HG02852 (cell line): ENCODE measurements around the gene RBFOX2.
"Not testable (repeated sequence)": the region's sequence is repeated elsewhere in the genome, so short reads cannot be mapped to it uniquely, and the experiment has no call there.

Experiments
- ATAC-seq: cut with Tn5 transposase; IDR thresholded peaks from one replicate; pipeline ENCODE4 v1.9.1; 2021; ENCODE audit warnings: mild to moderate bottlenecking, moderate library complexity; ENCODE audit not compliant: unreplicated experiment

Gene RBFOX2

GRCh38 chr22:35837101-35837727 lies 191.4 kb downstream of the RBFOX2 start:
- ATAC-seq: no peak

DNA sequence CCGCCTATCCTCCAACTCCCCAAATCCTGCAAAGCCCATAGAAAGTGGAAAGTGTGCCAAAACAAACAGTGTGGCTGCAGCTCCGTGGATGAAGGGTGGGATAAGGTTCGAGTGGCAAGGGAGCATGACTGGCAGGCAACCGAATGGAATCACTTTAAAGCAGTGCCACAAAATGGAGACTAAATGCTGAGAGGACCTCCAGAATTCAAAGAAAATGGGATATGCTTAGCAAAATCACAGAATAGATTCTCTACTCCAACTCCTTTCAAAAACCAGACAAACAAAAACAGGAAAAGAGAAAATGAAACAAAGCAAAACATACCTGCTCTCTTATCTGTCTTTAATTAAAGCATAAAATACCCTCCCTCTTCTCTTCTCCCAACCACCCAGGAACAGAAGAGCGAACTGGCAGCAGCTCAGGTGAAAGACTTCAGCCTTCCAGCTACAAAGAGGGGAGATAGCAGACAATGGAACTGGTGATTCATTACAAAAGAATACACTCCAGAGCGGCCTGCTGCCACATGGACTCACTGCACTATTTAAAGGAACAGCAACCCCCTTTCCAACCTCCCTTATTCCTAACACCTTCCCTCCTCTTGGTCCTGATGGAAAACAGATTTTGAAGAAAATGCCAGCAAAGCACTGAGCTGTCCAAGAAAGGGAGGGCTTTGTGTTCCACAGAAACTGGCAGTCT lies 192.5 kb downstream of the RBFOX2 start:
- ATAC-seq: no peak

DNA sequence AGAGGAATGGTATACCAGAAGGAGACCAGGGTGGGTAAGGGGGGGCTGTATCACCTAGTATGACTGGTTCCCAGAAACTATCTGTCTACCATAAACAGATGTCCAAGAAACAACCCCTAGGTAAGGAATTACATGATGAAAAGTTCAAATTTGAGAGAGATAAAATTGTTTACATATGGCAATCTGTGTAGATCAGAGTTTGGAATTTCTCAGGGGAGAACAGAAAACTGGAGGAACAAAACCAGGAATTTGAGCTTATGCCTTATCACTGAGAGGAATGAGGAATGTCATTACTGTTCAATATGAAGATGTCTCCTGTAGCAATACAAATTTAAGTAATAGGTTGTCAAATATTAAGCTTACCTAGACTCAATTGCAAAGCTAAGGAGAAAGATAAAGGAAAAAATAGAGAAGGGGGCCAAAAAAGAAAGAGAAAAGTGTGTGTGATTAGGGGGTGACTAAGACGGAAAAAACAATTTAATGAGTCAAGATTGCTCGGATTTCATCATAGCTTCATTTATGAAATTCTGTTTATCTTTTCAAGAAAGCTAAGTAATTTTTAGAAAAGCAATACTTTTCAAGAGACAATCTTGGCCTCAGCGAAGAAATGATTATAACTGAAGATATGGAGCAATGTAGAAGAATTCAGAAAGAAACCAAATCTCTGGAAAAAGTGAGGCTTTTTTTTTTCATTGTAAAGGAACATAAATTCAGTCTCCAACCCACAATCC lies 193.2 kb downstream of the RBFOX2 start:
- no peak for ATAC-seq

- no peak for ATAC-seq
Observed at GRCh38 chr22:35834061-35834460, 194.6 kb downstream of the RBFOX2 start.

DNA sequence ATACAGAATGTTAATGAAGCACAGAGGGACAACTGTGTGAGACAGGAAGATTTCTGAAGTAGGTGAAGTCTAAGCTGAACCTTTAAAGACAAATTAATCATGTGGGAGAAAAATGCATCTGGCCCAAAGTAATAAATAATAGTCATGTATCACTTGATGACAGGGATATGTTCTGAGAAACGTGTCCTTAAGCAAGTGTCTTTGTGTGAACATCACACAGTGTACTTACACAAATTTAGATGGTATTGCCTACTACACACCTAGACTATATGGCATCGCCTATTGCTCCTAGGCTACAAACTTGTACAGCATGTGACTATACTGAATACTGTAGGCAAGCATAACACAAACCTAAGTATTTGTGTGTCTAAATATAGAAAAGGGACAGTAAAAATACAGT lies 198.3 kb downstream of the RBFOX2 start:
- no peak for ATAC-seq

- ATAC-seq: no peak
Observed at GRCh38 chr22:35824256-35824655, 204.4 kb downstream of the RBFOX2 start.

DNA sequence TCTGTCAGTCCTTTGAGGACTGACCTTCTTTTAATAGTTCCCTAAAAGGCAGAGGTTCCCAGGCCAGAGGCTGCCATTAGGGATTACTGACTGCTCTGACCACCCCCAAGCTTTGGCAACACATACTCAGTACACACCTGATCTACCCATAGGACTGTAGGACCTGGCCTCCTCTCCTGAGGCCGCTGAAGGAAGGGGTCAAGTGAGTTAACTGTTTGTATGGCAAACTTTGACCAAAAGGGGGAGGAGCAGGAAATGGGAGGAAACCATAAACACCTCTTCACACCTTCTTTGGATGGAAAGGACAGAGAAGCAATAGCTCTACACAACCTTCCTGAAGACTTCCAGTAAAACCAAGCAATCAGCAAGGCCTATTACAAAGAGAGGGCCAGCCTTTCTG lies 207.0 kb downstream of the RBFOX2 start:
- no peak for ATAC-seq

DNA sequence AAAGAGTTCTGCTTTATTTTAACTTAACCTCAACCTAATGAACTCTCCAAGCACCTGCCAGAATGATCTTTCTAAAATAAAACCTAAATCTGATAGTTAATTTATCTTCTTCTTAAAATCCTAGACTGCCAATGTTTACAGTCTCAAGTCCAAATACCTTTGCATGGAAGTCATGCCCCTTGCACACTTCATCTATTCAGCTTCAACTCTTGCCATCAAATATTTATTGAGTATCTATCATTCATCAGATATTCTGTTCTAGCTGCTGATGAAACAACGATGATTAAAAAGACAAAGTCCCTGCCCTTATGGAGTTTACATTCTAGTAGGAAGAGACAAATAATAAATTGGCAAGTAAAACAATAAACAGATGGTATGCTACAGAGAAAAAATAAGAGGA lies 209.2 kb downstream of the RBFOX2 start:
- no peak for ATAC-seq

- no peak for ATAC-seq
Observed at GRCh38 chr22:35818897-35819296, 209.7 kb downstream of the RBFOX2 start.

GRCh38 chr22:35812600-35812999 lies 216.0 kb downstream of the RBFOX2 start:
- ATAC-seq: no peak

- ATAC-seq: no peak
Observed at GRCh38 chr22:35811670-35812069, 217.0 kb downstream of the RBFOX2 start.

GRCh38 chr22:35809816-35810215 lies 218.8 kb downstream of the RBFOX2 start:
- no peak for ATAC-seq

GRCh38 chr22:35808377-35808776 lies 220.2 kb downstream of the RBFOX2 start:
- ATAC-seq: no peak

- not testable (repeated sequence) for ATAC-seq
Observed at GRCh38 chr22:35806668-35807067, 222.0 kb downstream of the RBFOX2 start.

- ATAC-seq: no peak
Observed at GRCh38 chr22:35805466-35805865, 223.2 kb downstream of the RBFOX2 start.

DNA sequence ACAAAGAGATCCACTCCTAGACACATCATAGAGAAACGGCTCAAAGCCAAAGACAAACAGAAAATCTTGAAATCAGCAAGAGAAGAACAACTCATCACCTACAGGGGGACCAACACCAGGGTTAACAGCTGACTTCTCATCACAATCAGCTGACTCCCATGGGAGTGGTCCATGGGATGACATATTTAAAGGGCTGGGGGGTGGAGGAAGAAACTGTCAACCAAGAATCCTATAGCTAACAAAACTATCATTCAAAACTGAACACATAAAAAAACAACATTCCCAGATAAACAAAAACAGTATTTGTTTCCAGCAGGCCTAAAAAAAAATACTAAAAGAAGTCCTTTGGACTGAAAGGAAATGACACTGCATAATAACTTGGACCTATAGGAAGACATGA lies 224.2 kb downstream of the RBFOX2 start:
- ATAC-seq: no peak

GRCh38 chr22:35802885-35803284 lies 225.7 kb downstream of the RBFOX2 start:
- ATAC-seq: no peak

DNA sequence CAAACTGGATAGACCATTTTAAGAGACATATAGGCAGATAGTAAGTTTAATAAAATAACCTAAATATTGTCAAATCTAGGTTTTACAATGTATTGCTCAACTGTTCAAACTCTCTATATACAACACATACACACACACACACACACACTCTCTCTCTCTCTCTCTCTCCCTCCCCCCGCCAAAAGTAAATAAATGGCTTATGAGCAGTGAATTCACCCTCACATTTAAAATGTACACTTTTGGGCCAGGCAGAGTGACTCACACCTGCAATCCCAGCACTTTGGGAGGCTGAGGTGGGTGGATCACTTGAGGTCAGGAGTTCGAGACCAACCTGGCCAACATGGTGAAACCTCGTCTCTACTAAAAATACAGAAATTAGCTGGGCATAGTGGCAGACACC lies 227.3 kb downstream of the RBFOX2 start:
- not testable (repeated sequence) for ATAC-seq

DNA sequence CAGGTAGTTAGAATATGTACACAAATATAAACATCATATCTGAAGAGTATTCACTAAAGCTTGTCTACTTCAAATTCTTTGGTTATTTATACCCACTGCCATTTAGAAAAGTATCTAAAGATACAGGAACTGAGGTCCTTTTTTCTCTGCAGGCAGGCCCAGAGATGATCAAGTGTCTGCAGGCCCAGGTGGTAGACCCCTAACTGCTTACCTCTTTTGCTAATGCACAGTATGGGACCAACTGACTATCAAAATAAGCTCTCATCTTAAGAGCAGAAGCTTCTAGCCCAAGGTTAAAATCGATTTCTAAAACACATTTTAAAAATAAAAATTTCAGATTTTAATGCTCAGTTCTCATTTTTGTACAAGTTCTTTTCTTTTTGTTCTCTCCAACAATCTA lies 229.5 kb downstream of the RBFOX2 start:
- no peak for ATAC-seq

DNA sequence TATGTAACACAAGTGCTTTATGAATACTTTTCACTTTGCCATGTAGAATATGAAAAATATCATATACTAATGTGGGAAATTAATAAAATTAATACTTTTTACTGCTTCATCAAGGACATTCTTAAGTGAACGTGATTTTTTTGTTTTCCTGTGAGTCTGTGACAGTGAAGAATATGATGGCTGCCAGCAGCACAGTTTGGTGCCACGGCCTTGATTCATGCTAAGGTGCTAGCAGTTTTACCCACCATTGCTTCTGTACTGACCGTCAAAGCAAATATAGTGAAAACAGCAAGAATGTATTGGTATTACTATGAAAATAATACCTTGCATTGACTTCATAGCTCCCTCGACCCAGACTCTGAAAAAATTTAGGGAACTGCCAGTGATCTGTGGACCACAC lies 231.2 kb downstream of the RBFOX2 start:
- ATAC-seq: no peak

GRCh38 chr22:35795476-35795875 lies 233.1 kb downstream of the RBFOX2 start:
- ATAC-seq: no peak

GRCh38 chr22:35792506-35792905 lies 236.1 kb downstream of the RBFOX2 start:
- no peak for ATAC-seq
